Measurements from ENCODE around the gene RPTOR.

The RPTOR gene

DNA sequence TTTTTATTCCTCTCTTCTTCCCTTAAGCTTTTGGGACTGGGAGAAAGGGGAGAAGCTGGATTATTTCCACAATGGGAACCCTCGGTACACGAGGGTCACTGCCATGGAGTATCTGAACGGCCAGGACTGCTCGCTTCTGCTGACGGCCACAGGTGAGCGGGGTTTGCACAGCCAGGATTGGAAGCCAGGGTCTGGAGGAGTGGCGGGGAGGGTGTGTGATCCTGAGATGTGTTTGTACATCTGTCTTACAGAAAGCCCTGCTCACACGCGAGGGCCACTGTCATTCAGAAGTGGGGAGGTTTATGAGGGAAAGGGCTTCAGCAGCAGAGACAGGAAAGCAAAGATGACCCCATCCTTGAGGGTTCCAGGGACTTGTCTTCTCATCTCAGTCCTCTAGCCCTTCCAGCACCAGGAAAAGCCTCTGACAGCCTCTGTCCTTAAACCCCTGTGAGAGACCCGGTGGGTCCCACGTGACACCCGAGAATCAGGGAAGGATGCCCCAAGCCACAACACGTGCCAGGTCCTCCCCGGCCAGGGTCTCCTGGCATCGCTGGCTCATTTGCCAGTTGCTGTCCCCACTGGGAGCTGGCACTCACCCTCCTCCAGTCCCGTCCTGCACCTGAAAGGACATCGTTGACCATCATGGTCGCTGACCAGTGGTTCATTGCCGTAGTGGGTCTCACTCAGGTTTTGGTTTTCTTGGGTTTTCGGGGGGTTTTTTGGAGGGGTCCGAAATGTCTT is 402.7 kb downstream of the RPTOR start:
- no peak for DNase-seq (ENCODE audit: low read depth in 2 of 2)

GRCh38 chr17:80948019-80948975 is 403.7 kb downstream of the RPTOR start:
- no peak for DNase-seq (ENCODE audit: low read depth in 2 of 2)

DNA sequence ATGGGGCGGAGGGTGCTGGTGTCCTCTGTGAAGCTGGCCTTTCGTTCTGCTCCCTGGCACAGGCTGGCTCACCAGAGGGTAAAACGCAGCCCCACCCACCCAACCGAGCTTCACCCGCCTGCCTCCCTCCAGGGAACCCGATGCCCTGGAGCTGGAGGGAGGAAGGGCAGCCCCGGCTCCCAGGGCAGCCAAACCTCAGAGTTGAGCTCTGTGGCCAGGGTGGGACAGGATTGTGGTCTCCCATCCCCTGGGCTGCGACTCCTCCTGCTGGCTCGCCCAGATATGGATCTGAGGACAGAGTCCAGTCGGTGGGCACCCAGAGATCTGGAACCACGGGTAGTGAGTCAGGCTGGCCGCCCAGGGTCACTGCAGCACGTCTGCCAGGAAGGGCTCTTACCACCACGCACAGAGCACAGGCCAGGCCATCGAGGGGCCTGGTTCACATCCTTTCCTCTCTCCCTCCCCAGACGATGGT is 404.4 kb downstream of the RPTOR start:
- no peak for DNase-seq (ENCODE audit: low read depth in 2 of 2)

- DNase-seq (ENCODE audit: low read depth in 2 of 2), result no peak
Measured at GRCh38 chr17:80949451-80950421, 405.1 kb downstream of the RPTOR start.

GRCh38 chr17:80950466-80951120 is 406.0 kb downstream of the RPTOR start:
- no peak for DNase-seq (ENCODE audit: low read depth in 2 of 2)

DNA sequence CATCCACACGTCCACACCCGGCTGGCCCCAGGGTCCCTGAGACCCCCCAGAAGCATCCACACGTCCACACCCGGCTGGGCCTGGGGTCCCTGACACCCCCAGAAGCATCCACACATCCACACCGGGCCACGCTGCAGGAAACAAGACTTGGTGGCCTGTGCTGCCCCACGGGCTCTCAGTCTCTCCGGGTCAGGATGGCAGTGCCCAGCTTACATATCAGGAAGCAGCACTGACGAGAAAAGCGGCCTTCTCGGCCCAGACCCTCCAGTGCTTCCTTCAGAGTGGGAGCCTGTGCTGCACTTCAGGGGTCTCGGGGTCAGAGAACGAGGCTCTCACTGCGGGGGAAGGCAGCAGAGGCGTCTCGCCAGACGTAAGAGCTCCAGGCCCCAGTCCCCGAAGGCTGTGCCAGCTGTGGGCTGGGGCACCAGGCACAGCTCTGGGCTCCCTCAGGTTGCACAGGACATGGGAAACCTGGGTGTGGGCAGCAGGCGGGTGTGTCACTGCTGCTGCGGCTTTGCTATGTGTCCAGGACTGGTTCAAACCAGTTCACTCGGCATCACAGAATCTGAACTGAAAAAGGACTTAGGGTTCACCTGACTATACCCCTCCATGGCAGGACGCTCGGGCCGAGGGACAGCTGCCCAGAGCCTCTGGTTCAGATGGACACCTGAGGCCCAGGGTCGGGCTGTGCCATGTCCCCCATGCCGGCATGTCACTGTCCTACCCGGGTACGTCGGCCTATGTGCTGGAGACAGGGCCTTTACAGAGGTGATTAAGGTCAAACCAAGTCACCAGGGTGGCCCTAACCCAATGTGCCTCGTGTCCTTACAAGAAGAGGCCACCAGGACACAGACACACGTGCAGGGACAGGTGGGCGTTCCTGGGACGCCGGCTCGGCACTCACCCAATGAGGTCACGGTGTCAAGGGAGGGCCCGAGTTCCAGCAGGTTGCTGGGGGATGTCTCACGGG is 406.8 kb downstream of the RPTOR start:
- no peak for DNase-seq (ENCODE audit: low read depth in 2 of 2)

- DNase-seq (ENCODE audit: low read depth in 2 of 2), result no peak
Measured at GRCh38 chr17:80952291-80952690, 407.7 kb downstream of the RPTOR start.

DNA sequence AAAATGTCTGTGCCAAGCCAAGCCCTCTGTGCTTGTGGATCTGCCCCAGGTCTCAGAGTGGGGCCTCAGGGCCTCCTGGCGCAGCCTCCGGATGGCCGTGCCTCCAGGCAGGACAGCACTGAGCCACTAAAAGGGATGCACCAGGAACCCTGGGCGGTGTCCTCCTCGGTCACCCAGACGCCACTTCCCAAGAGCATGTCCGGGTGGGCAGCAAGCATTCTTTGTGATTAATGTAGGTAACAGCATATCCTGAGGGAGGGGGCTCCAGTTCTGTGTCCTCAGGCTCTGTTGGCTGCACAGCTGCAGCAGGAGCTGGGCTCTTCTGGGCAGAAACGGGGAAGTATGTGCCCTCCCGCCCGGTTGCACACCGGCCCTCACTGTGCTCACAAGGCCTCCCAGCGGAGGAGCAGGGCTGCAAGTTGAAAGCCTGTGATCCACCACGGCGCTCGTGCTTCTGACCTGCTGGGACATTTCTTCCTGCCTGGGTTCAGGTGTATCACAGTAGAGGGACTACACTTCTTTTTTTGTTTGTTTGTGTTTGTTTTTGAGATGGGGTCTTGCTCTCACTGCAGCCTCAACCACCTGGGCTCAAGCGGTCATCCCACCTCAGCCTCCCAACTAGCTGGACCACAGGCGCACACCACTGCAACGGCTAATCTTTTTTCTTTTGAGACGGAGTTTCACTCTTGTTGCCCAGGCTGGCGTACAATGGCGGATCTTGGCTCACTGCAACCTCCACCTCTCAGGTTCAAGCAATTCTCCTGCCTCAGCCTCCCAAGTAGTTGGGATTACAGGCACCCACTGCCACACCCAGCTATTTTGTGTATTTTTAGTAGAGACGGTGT is 409.1 kb downstream of the RPTOR start:
- DNase-seq (ENCODE audit: low read depth in 2 of 2), result no peak

DNA sequence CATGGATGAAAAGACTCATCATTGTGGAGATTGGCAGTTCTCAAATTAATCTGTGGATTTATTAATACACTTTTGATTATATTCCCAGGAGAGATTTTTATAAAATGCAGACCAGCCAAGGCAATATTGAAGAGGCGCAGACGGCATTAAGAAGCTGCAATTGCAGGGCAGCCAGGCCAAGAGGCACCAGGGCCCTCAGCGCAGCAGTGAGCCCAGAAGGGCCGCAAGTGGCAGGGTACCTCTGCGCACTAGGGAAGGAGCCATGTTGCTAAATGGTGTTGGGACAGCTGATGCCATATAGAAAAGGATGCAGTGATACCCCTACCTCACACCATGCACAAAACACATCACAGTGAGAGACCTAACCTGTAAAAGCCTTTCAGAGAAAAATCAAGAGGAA is 410.4 kb downstream of the RPTOR start:
- no peak for DNase-seq (ENCODE audit: low read depth in 2 of 2)

GRCh38 chr17:80955671-80956280 is 411.1 kb downstream of the RPTOR start:
- no peak for DNase-seq (ENCODE audit: low read depth in 2 of 2)

GRCh38 chr17:80956321-80957190 is 411.9 kb downstream of the RPTOR start:
- no peak for DNase-seq (ENCODE audit: low read depth in 2 of 2)

- no peak for DNase-seq (ENCODE audit: low read depth in 2 of 2)
Measured at GRCh38 chr17:80957461-80957941, 412.9 kb downstream of the RPTOR start.

GRCh38 chr17:80959330-80960036 is 414.8 kb downstream of the RPTOR start:
- DNase-seq (ENCODE audit: low read depth in 2 of 2), result peak; percentile 8 to 11

DNA sequence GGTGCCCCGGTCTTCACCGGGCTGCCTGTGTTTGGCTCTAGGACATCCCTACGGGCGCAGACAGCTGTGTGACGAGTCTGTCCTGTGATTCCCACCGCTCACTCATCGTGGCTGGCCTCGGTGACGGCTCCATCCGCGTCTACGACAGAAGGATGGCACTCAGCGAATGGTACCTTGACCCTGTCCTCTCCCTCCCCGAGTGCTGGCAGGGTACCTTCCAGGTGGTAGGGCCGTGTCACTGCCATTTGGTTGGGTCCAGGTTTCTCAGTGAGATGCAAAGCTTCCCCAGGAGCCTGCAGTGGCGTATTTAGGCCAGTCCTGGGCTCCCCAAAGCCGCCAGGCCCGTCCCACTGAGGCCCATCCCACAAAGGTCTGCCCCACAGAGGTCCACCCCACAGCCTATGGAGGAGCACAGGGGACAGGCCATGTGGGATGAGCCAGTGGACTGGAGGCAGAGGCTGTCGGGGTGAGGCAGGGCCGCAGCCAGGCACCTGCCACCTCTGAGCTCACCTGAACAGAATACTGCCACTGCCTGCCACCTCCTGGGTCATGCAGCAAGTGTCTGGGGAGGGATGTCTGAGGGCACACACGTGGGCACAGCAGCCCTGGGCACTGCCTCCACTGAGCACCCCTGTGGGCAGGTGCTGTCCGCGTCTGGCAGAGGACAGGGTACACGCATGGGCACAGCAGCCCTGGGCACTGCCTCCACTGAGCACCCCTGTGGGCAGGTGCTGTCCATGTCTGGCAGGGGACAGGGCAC is 415.6 kb downstream of the RPTOR start:
- DNase-seq (ENCODE audit: low read depth in 2 of 2), result no peak

DNA sequence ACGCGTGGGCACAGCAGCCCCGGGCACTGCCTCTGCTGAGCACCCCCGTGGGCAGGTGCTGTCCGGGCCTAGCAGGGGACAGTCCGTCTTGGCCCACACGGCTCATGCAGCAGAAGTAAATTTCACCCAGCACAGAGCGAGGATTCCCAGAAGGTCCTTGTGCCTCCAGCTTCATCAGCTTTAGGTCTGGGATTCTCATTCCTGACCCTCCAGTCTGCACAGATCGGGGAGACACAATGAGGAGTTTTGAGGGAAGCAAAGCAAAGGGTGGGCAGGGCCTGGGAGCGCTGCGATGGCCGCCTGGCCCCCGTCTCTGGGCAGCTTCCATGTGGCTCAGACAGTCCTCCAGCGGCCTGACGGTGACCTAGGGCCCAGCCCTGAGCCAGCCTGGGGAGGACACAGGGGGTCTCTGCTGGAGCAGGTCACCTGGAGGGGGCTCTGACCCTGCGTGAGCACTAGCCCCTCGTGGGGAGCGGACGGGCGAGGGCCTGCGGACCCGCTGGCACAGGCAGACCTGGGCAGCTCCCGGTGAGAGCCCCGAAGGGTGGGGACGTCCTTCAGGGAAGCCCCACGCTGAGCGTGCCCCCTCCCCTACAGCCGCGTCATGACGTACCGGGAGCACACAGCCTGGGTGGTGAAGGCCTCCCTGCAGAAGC is 416.3 kb downstream of the RPTOR start:
- DNase-seq (ENCODE audit: low read depth in 2 of 2), result no peak

Data from fibroblast of skin of left biceps (primary cell).